Measurements from ENCODE around the gene ALMS1. TPM values are rescaled to one million over a fixed set of nuclear protein-coding genes. Genes with fewer than 3 reads are reported as not detected.
"Not testable (repeated sequence)": the region's sequence is repeated elsewhere in the genome, so short reads cannot be mapped to it uniquely, and the experiment has no call there.

Gene ALMS1
- total RNA-seq, 1 donor from 2014 or later, result 7.6 TPM

- intact Hi-C loops (cut with micrococcal nuclease), result no loop called here
- DNase-seq (no peak), ATAC-seq (no peak)
Observed at GRCh38 chr2:73488079-73488478, 102.4 kb downstream of the ALMS1 start.

- ATAC-seq (no peak), DNase-seq (no peak)
- intact Hi-C loops (cut with micrococcal nuclease), result no loop called here
Observed at GRCh38 chr2:73489053-73489452, 103.4 kb downstream of the ALMS1 start.

GRCh38 chr2:73494031-73494430 lies 108.4 kb downstream of the ALMS1 start:
- ATAC-seq (no peak), DNase-seq (no peak)
- intact Hi-C loops (cut with micrococcal nuclease), result no loop called here

GRCh38 chr2:73503992-73504570 lies 118.4 kb downstream of the ALMS1 start:
- intact Hi-C loops (cut with micrococcal nuclease), result no loop called here
- ATAC-seq (no peak), DNase-seq (no peak)

GRCh38 chr2:73504850-73505249 lies 119.2 kb downstream of the ALMS1 start:
- ATAC-seq; DNase-seq; intact Hi-C loops (cut with micrococcal nuclease): not testable (repeated sequence)

- intact Hi-C loops (cut with micrococcal nuclease); DNase-seq; ATAC-seq: not testable (repeated sequence)
Observed at GRCh38 chr2:73510470-73510869, 124.8 kb downstream of the ALMS1 start.

- intact Hi-C loops (cut with micrococcal nuclease), result no loop called here
- ATAC-seq, result no peak
- no peak for DNase-seq
Observed at GRCh38 chr2:73516033-73516432, 130.4 kb downstream of the ALMS1 start.

GRCh38 chr2:73528688-73529087 lies 143.1 kb downstream of the ALMS1 start:
- ATAC-seq (no peak), DNase-seq (no peak)
- intact Hi-C loops (cut with micrococcal nuclease), result no loop called here

- DNase-seq; intact Hi-C loops (cut with micrococcal nuclease); ATAC-seq: not testable (repeated sequence)
Observed at GRCh38 chr2:73530773-73531172, 145.1 kb downstream of the ALMS1 start.

- intact Hi-C loops (cut with micrococcal nuclease), result no loop called here
- ATAC-seq, result no peak
Observed at GRCh38 chr2:73532381-73532780, 146.7 kb downstream of the ALMS1 start.

GRCh38 chr2:73536133-73536840 lies 150.7 kb downstream of the ALMS1 start:
- no peak for ATAC-seq
- intact Hi-C loops (cut with micrococcal nuclease), result no loop called here
- no peak for DNase-seq

More at GRCh38 chr2:73532381-73532780, 146.7 kb downstream of the ALMS1 start:
- DNase-seq, result no peak

GRCh38 chr2:73560875-73561274 lies 175.2 kb downstream of the ALMS1 start:
- DNase-seq; intact Hi-C loops (cut with micrococcal nuclease); ATAC-seq: not testable (repeated sequence)

GRCh38 chr2:73561422-73561821 lies 175.8 kb downstream of the ALMS1 start:
- intact Hi-C loops (cut with micrococcal nuclease), result no loop called here
- no peak for ATAC-seq

GRCh38 chr2:73564986-73565385 lies 179.3 kb downstream of the ALMS1 start:
- intact Hi-C loops (cut with micrococcal nuclease), result no loop called here
- ATAC-seq (no peak), DNase-seq (no peak)

More at GRCh38 chr2:73561422-73561821, 175.8 kb downstream of the ALMS1 start:
- DNase-seq, result no peak

GRCh38 chr2:73566288-73566878 lies 180.7 kb downstream of the ALMS1 start:
- intact Hi-C loops (cut with micrococcal nuclease), result no loop called here
- ATAC-seq, result no peak

GRCh38 chr2:73575261-73575660 lies 189.6 kb downstream of the ALMS1 start:
- no peak for ATAC-seq

More at GRCh38 chr2:73566288-73566878, 180.7 kb downstream of the ALMS1 start:
- no peak for DNase-seq

GRCh38 chr2:73582364-73582763 lies 196.7 kb downstream of the ALMS1 start:
- DNase-seq, result no peak
- intact Hi-C loops (cut with micrococcal nuclease), result no loop called here
- ATAC-seq, result no peak

More at GRCh38 chr2:73575261-73575660, 189.6 kb downstream of the ALMS1 start:
- no peak for DNase-seq
- intact Hi-C loops (cut with micrococcal nuclease), result no loop called here

- peak; percentile 20 for ATAC-seq
- no peak for DNase-seq
- intact Hi-C loops (cut with micrococcal nuclease), result no loop called here
Observed at GRCh38 chr2:73588177-73588576, 202.5 kb downstream of the ALMS1 start.

GRCh38 chr2:73593680-73594079 lies 208.0 kb downstream of the ALMS1 start:
- intact Hi-C loops (cut with micrococcal nuclease), result no loop called here
- DNase-seq (no peak), ATAC-seq (no peak)

GRCh38 chr2:73594251-73594650 lies 208.6 kb downstream of the ALMS1 start:
- DNase-seq (no peak), ATAC-seq (no peak)
- intact Hi-C loops (cut with micrococcal nuclease), result no loop called here

Data from left ventricle myocardium superior (tissue), 1 donor.